SK-N-DZ (cell line): ENCODE data around the gene CTSZ.

ENCODE experiments used
- DNase-seq: peaks from one replicate; pipeline ENCODE4 v3.0.0-alpha.2; 2015; ENCODE audit warnings: low spot score

Gene CTSZ

DNA sequence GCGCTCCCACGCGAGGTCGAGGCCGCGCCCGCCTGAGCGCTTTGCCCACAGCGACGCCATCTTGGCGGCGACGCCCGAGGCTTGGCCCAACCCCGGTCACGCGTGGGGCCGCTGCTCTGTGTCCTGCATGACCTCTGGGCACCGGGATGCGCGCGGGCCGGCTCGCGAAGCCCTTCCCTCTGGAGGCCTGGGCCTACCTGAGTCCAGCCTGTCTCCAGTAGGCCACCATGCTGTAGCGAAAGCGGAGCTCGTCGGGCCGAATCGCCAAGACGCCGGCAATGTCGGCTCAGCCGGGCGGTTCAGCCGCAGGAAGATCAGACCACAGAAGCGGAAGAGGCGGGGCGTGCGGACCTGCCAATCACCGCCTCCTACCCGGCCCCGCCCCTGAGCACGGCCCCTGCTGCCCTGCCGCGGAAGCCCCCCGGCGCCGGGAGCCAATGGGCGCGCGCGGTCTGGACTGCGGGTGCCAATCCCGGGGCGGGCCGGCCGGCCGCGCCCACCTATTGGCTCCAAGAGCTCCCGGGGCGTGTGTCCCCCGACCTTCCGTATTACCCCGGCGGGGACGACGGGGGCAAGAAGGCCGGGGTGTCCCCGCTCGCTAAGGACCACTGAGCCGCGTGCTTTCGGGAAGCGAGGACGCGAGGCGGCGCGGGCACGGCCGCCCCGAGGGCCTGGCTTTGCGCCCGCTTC, 25.1 kb upstream of the CTSZ start, which contains the start of gene ATP5F1E:
ATP5F1E (minus strand) TSS at position 313 of the 690 bp plus-strand sequence; CDS start at position 229, 84 bp downstream.
- DNase-seq: peak; percentile 97

DNA sequence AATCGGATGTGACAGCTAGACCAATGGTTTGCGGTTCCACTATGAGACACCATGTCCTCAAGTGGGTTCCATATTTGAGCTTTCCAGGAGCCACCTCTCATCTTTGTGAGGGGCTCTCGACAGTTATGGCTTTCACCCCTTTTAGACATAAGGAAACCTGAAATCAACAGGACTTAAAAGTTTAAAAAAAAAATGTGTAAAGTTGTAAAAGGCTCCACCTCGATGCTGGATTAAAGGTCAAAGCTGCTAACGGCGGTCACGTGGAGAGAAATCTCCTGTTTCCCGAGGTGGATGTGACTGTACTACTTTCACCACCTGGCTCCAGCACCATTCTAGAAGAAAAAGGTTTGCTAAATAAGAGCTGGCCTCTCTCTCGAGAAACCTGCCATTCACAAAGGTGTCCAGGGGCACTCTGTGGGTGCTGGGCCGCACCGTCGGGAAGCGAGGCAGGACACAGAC, 24.5 kb upstream of the CTSZ start:
- DNase-seq: no peak

DNA sequence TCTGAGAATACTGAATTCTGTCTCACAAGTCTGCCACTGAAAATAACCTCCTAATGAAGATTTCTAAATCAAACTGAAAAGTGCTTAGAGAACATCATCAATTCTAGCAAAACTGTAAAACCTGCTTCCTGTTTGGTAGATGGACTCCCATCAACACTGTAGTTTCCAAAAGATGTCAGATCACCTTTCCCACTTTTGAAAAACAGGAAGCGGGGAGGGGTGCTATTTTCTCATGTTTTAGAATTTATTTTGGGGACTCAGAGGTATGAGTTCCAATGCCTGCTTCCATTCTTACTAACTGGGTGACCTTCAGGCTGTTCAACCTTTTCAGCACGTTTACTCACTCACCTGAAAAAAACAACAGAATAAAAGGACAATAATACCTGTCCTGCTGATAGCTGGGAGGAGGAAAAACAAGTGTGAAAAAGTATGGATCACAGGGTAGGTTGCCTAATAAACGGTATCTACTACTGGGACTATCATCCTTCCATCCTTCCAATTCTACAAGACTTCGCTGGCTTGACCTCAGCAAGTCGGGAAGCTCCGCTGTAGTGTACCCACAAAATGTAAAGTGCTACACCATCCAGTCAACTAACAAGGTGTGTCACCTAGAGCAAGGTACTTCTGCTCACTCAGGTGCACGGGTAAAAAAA, 24.0 kb upstream of the CTSZ start:
- DNase-seq: no peak

DNA sequence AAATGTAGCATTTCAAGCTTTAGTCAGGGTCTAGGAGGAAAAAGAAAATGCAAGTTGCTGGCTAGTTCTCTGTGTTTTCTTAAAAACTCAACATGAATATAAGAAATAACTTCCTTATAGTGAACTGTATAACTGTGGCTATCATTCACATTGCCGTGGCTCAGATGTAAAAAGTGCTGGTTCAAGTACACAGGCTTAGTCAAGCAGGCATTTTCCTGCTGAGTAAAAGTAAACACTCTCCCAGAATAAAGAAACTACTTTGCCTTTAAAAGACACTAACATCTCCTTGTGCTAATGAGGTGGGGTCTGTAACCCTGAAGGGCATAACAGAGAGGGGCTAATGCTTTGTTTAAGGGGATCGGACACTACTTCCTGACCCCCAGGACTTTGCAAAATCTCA, 21.8 kb upstream of the CTSZ start:
- DNase-seq: no peak

DNA sequence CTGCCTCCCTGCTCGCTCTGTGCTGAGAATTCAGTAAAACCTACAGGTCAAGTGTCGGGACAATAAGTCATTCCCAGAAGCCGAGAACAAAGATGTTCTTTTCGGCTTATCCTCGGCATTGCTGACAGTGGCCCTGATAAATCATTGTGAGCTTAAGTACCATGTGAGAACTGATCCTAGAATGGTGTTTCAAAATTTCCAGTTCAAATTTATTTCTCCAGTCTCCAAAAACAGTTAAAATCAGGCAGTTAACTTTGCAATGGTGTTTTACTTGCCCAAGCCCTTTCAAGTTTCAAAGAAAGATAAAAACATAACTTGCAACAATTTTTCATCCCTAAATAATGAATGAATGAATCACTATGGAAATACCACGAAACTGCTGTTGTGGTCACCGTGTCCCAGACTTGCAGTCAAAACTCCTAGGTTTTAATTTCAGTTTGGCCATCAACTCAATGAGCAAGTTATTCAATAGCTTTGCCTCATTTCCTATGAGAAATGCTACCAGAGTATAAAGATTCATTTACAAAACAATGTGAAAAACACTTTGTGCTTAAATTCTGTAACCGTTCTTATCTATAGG, 20.8 kb upstream of the CTSZ start:
- no peak for DNase-seq

DNA sequence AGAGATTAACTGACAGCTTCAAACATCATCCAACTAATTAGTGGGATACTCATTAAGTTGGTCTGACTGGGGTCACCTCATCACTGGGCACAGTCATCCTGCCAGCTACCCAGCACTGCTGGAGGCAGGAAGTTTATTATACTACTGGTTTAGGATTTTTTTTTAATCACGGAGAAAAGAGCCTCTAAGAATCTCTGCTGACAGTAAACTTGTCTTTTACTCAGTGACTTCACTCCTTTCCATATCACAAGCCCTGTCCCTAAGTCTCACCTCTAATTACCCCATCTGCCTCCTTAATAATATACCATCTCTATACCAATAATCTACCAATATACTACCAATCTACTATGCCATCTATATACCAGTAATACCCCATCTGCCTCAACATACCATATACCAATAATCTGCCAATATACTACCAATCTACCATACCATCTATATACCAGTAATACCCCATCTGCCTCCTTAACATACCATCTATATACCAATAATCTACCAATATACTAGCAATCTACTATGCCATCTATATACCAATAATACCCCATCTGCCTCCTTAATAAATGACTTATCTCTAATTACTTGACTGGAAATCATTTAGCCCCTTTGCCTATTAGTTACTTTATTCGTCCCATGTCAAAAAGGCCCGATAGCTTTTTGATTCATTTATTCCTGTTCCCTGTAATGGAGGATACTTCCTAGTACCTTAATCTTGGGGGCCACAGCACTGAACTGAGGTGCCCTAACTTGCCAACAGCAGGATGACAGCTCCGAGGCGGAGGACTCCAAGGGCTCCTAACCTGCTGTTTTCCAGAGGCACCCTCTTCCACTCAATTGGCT, 20.1 kb upstream of the CTSZ start:
- DNase-seq: no peak

DNA sequence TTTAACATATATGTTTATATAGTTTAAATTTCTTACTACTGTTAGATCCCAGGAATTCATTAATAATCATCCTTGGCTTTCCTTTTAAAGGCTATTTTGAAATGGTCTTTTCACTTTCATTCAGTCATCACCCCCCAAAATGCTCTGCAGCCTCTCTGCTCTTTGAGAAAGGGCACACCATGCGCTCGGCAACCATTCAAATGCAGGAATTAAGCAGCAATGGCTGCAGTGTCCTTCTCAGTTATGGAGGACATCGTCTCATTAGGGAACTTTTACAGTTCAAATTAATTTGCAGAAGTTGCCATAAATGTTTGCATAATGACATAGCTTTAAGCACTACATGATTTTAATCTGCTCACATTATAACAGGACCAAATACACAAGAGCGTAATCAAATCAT, 18.5 kb upstream of the CTSZ start:
- DNase-seq: no peak

DNA sequence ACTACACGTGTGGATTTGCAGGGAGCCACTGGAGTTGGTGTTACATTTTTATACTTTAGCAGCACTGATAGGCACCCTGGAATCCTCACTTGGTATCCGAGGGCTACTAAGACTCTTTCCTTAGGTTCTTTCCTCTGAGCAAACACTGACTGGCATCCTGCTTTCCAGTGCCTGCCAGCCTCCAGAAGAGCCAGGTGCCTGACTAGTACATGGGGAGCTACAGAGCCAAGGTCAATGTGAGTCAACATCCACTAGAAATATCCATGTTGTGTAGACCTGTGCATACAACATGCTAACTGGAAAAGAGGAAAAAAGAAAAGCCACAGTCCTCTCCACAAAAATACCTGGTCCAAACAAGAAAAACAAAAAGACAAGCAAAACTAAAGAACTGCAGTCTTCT, 18.0 kb upstream of the CTSZ start:
- no peak for DNase-seq

DNA sequence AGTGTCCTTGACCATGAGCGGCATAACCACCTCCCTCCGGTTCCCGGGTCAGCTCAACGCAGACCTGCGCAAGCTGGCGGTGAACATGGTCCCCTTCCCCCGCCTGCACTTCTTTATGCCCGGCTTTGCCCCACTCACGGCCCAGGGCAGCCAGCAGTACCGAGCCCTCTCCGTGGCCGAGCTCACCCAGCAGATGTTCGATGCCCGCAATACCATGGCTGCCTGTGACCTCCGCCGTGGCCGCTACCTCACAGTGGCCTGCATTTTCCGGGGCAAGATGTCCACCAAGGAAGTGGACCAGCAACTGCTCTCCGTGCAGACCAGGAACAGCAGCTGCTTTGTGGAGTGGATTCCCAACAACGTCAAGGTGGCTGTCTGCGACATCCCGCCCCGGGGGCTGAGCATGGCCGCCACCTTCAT, 17.1 kb upstream of the CTSZ start:
- no peak for DNase-seq

DNA sequence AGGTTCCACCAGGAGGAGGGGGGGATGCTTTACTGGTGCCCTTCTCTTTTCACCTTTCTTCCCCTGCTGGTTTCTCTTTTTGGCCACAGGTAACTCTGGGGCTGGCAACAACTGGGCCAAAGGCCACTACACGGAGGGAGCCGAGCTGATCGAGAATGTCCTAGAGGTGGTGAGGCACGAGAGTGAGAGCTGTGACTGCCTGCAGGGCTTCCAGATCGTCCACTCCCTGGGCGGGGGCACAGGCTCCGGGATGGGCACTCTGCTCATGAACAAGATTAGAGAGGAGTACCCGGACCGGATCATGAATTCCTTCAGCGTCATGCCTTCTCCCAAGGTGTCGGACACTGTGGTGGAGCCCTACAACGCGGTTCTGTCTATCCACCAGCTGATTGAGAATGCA, 16.6 kb upstream of the CTSZ start:
- DNase-seq: no peak

DNA sequence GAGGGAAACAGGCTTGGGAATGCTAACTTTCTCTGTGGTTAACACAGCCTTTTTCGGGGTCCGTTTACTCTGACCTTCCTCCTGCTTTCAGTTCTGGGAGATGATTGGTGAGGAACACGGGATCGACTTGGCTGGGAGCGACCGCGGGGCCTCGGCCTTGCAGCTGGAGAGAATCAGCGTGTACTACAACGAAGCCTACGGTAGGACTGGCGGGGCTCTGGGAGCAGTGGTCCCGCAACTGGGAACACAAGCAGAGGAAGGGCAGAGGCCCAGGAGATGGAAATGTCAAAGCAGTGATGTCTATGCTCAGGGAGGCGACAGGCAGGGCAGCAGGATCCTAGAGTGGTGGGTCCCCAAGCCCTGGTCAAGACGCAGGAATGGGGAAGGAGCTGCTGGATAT, 15.7 kb upstream of the CTSZ start:
- no peak for DNase-seq

DNA sequence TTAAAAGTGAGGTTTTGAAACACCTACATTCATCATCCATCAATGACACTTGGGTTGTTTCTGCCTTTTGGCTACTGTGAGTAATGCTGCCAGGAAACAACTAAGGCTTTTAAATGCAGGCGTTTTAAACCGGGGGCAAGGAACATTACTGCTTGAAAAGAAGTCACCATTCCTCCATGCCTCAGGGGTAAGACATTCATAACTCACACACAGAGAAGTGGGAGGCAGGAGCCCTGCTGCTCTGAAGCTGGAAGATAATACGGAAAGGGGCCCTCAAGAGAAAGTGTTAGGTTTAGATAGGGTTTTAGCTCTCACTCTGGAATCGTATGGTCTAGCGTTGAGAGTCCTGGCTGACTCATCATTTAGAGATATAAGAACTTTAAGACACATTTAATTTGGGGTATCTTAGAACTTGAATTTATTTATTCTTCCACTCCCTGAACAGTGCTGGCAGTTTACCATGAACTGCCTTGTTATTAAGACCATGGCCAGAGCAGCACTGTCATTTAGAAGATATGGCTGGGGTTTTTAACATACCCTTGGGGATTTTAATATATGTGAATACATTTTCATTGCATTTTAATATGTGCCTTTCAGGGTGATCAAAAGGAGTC, 14.0 kb upstream of the CTSZ start:
- no peak for DNase-seq

DNA sequence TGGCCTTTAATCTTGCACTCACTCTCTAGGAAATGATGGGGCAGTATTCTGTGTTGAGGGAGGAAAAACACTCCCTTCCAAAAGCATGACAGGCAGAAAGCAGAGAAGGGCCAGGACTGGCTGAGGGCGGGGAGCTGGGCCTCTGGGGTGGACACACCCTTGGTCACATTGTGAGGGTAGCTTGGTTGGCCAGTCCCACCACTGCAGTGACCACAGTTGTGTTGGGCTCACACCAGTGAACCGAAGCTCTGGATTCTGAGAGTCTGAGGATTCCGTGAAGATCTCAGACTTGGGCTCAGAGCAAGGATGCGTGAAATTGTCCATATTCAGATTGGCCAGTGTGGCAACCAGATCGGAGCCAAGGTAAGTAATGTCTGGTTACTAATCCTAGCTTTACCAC, 12.2 kb upstream of the CTSZ start, which contains the start of gene TUBB1:
TUBB1 (plus strand) TSS at position 213 of the 400 bp plus-strand sequence; CDS start at position 307, 94 bp downstream.
- no peak for DNase-seq

DNA sequence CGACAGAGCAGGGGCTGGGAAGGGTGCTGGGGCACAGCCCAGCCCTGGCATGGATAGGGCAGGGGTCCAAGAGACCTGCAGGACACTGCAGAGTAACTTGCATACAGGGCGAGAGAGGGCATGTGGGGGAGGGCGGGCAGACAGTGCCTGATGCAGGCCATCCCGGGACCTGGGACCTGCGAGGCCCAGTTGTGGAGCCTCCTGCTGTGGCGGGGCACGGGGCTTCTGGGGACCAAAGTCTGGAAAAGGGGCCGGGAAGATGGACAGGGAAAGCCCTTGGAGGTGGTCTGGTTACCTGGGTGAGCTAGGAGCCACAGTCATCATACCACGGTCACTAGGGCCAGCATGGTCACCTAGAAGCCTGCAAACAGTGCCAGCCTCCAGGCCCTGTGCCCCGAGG, 11.8 kb upstream of the CTSZ start:
- DNase-seq: no peak

DNA sequence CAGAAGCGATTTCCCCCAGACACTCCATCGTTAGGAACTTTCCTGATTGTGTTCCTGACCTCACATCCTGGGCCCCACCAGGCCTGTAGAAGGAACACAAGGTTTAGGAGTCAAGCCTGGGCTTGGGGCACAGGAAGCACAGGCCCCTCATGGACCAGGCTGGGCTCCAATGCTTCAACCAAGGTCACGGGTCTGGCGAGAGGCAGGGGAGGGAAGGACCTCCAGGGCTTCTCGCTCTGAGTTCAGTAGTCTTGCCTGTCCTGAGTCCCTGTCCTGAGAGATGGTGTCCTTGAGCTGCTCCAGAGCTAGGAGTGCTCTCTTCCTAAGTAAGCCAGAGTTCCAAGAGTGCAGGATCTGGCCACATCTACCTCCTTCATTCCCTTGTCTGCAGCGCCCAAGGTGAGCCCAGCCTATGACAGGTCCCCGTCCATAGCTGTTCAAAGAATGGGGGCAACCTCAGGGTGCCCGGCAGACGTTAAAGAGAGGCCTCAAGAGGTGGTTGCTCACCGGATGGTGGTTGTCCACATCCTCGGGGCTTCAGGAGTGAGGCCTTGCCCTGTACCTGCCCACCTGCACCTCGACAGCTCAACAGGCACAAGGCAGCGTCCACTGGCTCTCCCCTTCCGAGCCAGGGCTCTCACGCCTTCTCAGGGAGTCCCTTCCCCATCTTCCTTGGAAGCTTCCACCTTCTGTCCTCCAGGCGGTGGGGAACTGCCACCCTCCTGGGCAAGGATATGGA, 10.6 kb upstream of the CTSZ start:
- DNase-seq: no peak

DNA sequence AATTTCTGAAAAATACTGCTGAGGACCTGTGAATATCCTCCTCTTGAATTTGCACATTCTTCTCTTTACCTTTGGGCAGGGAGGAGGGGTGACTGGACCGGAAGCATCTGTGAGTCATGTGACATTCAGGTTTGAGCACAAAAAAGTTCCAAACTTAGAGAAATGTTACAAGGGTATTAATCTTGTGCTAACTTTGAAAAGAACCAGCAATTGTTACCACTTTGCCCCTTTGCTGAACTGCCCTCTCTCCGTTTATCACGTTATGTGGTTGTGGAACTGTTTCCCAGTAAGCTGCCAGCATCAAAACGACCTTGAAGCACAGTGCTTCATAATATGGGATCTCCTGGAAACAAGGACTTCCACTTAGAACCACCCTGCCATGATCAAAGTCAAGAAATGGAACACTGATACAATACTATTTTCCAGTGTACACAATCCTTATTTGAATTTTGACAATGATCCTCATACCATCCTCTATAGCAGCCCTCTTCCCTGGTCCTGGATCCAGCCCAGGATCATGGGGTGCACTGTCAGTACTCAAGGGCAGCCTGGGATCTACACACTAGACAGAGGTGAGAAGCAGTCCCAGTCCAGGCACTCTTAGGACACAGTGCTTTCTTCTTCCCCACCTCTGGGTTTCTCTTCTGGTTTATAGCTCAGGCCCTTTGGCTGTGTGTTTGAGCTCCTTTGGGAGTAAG, 9.9 kb upstream of the CTSZ start:
- no peak for DNase-seq

DNA sequence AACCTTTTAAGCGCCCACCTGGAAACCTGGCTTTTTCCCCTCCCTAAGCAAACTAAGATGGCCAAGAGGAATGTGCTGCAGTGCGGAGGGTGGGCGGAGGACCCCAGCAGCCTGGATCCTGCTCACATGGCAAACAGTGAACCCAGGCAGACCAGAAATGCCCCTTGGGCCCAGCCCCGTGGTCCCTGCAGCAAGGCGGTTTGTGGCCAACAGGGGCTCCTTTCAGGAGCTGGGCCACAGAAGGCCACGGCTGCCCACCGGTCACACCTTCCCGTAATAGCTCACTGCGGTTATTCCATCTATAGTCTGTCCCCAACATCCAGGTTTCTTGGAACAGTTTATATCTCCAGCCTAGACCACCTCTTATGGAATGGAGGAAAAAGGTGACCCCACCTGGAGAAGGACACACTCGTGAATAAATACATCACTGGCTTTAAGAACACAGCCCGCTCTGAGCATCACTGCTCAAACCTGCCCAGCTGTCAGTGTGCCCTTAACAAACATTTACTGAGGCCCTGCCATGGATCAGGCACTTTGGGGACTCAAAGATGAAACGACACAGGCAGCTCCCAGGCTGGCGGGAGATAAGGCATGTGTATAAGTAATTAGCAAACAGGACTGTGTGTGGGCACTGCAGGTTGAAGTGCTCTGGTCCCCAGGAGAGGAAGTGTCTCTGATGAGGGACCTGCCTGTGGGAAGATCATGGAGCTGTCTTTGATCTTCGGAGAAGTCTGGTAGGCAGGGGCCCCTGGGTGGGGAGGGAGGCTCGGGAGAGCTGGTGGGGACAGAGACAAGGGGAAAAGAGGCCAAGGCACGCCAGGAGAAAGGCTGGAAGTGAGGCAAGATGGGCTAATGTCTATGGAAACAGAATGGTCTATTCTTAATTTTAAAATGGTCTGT, 9.0 kb upstream of the CTSZ start:
- peak; percentile 79 for DNase-seq

DNA sequence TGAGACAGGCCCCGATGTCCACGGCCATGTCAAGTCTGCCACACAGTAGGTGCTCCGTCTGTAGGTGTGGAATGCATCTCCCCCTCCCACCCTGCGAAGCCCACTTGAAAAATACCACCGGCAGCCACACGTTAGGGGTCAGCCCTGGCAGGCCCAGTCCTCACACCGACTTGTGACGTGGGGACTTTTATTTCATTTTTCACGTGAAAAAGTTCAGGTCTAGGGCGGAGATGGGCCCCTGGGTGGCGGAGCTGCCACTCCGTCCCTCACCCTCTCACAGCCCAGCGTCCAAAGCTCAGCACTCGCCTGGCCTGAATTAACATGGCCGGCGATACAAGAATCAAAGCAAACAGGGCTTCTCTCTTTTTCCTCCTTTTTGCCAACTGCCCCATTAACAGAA, 8.4 kb upstream of the CTSZ start:
- no peak for DNase-seq
